ENCODE data around the gene NRXN2.

DNA sequence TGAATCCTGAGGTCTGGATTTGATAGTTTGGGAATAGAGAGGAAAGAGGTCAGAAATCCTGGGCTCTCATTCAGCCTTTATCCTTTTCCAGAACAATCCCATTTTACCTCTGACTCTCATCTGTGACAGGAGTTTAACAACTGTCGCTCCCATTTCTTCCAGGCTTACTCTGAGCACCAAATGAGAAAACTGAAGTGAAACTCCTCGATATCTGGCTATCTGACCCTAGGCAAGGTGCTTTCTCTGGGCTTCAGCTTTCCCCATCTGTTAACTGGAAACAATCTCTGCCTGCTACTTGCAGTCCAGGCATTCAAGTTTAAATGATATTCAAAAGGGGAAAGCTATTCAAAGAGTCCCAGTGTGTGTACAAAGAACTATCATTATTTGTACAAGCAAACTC, 50.1 kb downstream of the NRXN2 start:
- TF ChIP-seq ZBTB21 (tag by site-specific recombination; IDR thresholded peaks at IDR 0.05), result no peak
- TF ChIP-seq CTCF (tag by site-specific recombination; IDR thresholded peaks at IDR 0.05), result no peak
- TF ChIP-seq REST (tag by site-specific recombination; IDR thresholded peaks at IDR 0.05), result no peak
- no peak for TF ChIP-seq ZNF677 (tag by site-specific recombination; IDR thresholded peaks at IDR 0.05)
- no peak for TF ChIP-seq PATZ1 (tag by site-specific recombination; IDR thresholded peaks at IDR 0.05)
- TF ChIP-seq GLIS2 (tag by site-specific recombination; IDR thresholded peaks at IDR 0.05), result no peak
- no peak for TF ChIP-seq YY1 (tag by site-specific recombination; IDR thresholded peaks at IDR 0.05)
- no peak for TF ChIP-seq ZBTB8A (tag by site-specific recombination; IDR thresholded peaks at IDR 0.05)
- no peak for TF ChIP-seq KLF7 (tag by site-specific recombination; IDR thresholded peaks at IDR 0.05; ENCODE audit: borderline replicate concordance)
- no peak for TF ChIP-seq ZNF610 (tag by site-specific recombination; IDR thresholded peaks at IDR 0.05; ENCODE audit: borderline replicate concordance)
- no peak for TF ChIP-seq ZNF76 (tag by site-specific recombination; IDR thresholded peaks at IDR 0.05; ENCODE audit: borderline replicate concordance, low read depth)
- no peak for TF ChIP-seq ZNF335 (tag by site-specific recombination; conservative IDR thresholded peaks at IDR 0.05)
- no peak for TF ChIP-seq ZNF146 (tag by site-specific recombination; IDR thresholded peaks at IDR 0.05)
